ENCODE data around the gene ATG2A.

DNA sequence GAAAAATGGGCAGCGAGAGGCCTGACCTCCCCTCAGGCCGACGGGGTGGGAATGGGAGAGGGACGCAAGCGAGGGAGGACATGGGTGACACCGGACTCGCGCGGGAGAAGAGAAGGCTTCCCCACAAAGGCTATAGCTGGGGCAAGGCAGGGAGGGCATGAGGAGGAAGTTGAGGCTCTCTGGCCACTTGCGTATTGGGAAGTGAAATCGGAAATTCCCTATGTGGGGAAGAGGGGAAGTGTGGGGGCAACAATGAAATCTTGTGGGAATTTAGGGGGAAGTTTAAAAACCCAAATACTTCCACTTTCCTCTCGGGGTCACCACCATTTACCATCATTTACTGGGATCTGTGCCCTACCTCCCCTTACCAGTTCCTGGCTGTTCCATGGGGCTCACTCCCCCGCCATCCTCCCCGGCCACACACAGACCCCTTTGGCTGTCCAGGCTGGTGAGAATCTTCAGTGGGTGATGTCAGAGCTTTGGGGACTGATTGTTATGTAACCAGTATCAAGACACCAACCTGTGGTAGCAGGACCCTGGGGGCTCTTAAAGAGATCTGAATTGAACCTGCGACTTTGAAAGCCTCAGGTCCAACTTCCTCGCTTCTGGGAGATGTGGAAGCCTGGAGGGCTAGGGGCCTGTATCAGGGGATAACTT, 37.6 kb downstream of the ATG2A start:
- no peak for TF ChIP-seq EP300 (IDR thresholded peaks at IDR 0.05; ENCODE audit: borderline replicate concordance)
- TF ChIP-seq TAF1 (IDR thresholded peaks at IDR 0.05; ENCODE audit: low read depth), result no peak

Measured in Ishikawa (cell line).